Esophagus muscularis mucosa (tissue), 4 donors: ENCODE data around the gene ZNF319. TPM values are rescaled to one million over a fixed set of nuclear protein-coding genes. Genes with fewer than 3 reads are reported as not detected.

ENCODE experiments used
- DNase-seq: peaks from one replicate; pipeline ENCODE4 v3.0.0-alpha.2; 2017; ENCODE audit errors: extremely low spot score
- H3K27ac ChIP-seq, 4 donors: fragments of 200-600 bp; sonication (generic); replicated peaks in 1 of 4; 1 replicate in 3 of 4; 2 replicates in 1 of 4; pipeline ENCODE4 v1.5.1; 2016 to 2019; ENCODE audit warnings: mild to moderate bottlenecking in 1 of 4
- H3K27me3 ChIP-seq, 4 donors: fragments of 200-600 bp; sonication (generic); one replicate each; pipeline versions ENCODE4 v1.5.1 to v1.6.0; 2016 to 2019
- H3K36me3 ChIP-seq, 4 donors: fragments of 200-600 bp; sonication (generic); one replicate each; pipeline ENCODE4 v1.5.1; 2016 to 2019
- H3K4me1 ChIP-seq, 4 donors: fragments of 200-600 bp; sonication (generic); one replicate each; pipeline ENCODE4 v1.5.1; 2016 to 2019
- H3K4me3 ChIP-seq, 4 donors: fragments of 200-600 bp; sonication (generic); 1 replicate in 2 of 4; 2 replicates in 2 of 4; pipeline ENCODE4 v1.5.1; 2016 to 2019; ENCODE audit warnings: mild to moderate bottlenecking in 4 of 4, moderate library complexity in 1 of 4
- H3K9me3 ChIP-seq, 4 donors: fragments of 200-600 bp; sonication (generic); 1 replicate in 3 of 4; 2 replicates in 1 of 4; pipeline ENCODE4 v1.5.1; 2016 to 2019
- CTCF ChIP-seq, 3 experiments: fragments of 200-600 bp in 2 of 3; fragments of 450-650 bp in 1 of 3; sonication (generic) in 2 of 3; IDR thresholded peaks; one replicate each; pipeline ENCODE4 v1.5.1; 2017 to 2019; ENCODE audit warnings: antibody characterized with exemption in 3 of 3, mild to moderate bottlenecking in 2 of 3, moderate library complexity in 1 of 3
- EP300 ChIP-seq: sonication (generic); formaldehyde crosslinking; IDR thresholded peaks from one replicate; pipeline ENCODE4 v1.6.1; 2017; ENCODE audit warnings: antibody characterized with exemption
- POLR2A ChIP-seq: fragments of 450-650 bp; IDR thresholded peaks from one replicate; pipeline ENCODE4 v1.6.1; 2017; ENCODE audit warnings: antibody characterized with exemption, moderate library complexity, mild to moderate bottlenecking, low read depth
- POLR2AphosphoS5 ChIP-seq, 2 donors: sonication (generic); formaldehyde crosslinking; IDR thresholded peaks; one replicate each; pipeline ENCODE4 v1.6.1; 2017; ENCODE audit warnings: antibody characterized with exemption in 2 of 2
- WGBS: methylation state at CpG from one replicate; pipeline ENCODE4 v1.1.5; 2018; 5-methylcytosine and 5-hydroxymethylcytosine counted together
- intact Hi-C: fragments of 100-400 bp; cut with DNase I; formaldehyde crosslinking; loops from one replicate; pipeline ENCODE4 v1.15.1; 2023
- total RNA-seq, 4 donors: library from RNA; depleted of rRNA; stranded (reverse); fragments of >200 nt; gene quantifications; one replicate each; pipeline versions ENCODE4 v1.1.0 to v1.2.1, GENCODE V29; 2016

ZNF319 gene
- total RNA-seq, 4 donors from 2014 or later: 7.1 to 20.9 (median 12.8) TPM

- WGBS: 95% methylated on average over 8 of the region's 11 CpGs
- intact Hi-C loops: no loop called here
Measured at GRCh38 chr16:57991551-57992059, 8.9 kb downstream of the ZNF319 start.

GRCh38 chr16:57988929-57989328 lies 11.5 kb downstream of the ZNF319 start:
- no peak overlapping the region for H3K27ac ChIP-seq
- intact Hi-C loops: loop anchor here (10.0 kb wide), 1 partner anchor 254 kb away; the partner anchor contains the start of gene KATNB1
- H3K27me3 ChIP-seq: no peaks in the 10 kb centered on the region
- WGBS: 71% methylated on average over 1 of the region's 1 CpG
- no peak overlapping the region for H3K4me3 ChIP-seq
- peaks cover 14 to 22% (median 21%) of the 10 kb centered on the region in 4 donors for H3K4me1 ChIP-seq
- TF ChIP-seq POLR2AphosphoS5 (IDR thresholded peaks at IDR 0.05) (no peak), POLR2A (no peak), EP300 (no peak), CTCF (IDR thresholded peaks at IDR 0.05) (no peak)
- no peaks in the 10 kb centered on the region for H3K9me3 ChIP-seq
- peaks cover 0 to 16% (median 10%) of the 10 kb centered on the region in 4 donors for H3K36me3 ChIP-seq
- no peak for DNase-seq

More at GRCh38 chr16:57991551-57992059, 8.9 kb downstream of the ZNF319 start:
- H3K9me3 ChIP-seq: no peaks in the 10 kb centered on the region
- no peaks in the 10 kb centered on the region for H3K27me3 ChIP-seq
- DNase-seq: no peak
- no peak overlapping the region for H3K4me3 ChIP-seq
- H3K4me1 ChIP-seq: peaks cover 7 to 18% (median 9%) of the 10 kb centered on the region in 4 donors
- H3K27ac ChIP-seq: no peak overlapping the region
- H3K36me3 ChIP-seq: peaks cover 15 to 43% (median 36%) of the 10 kb centered on the region in 4 donors
- TF ChIP-seq POLR2A: no peak
- TF ChIP-seq EP300: no peak
- TF ChIP-seq CTCF (IDR thresholded peaks at IDR 0.05): no peak
- no peak for TF ChIP-seq POLR2AphosphoS5 (IDR thresholded peaks at IDR 0.05)

GRCh38 chr16:57987441-57988177 lies 12.9 kb downstream of the ZNF319 start:
- DNase-seq: no peak
- Histone ChIP-seq H3K36me3 (peaks cover 0 to 3% (median 1%) of the 10 kb centered on the region in 4 donors), H3K4me3 (no peak overlapping the region), H3K9me3 (no peaks in the 10 kb centered on the region), H3K27me3 (no peaks in the 10 kb centered on the region), H3K4me1 (peaks cover 14 to 22% (median 21%) of the 10 kb centered on the region in 4 donors), H3K27ac (no peak overlapping the region)
- TF ChIP-seq CTCF (IDR thresholded peaks at IDR 0.05): no peak
- TF ChIP-seq POLR2A: no peak
- TF ChIP-seq EP300: no peak
- no peak for TF ChIP-seq POLR2AphosphoS5 (IDR thresholded peaks at IDR 0.05)
- 98% methylated on average over 8 of the region's 8 CpGs for WGBS
- intact Hi-C loops: loop anchor here (10.0 kb wide), 1 partner anchor 253 kb away; the partner anchor contains the start of gene KATNB1

GRCh38 chr16:57986196-57986595 lies 14.3 kb downstream of the ZNF319 start:
- H3K27me3 ChIP-seq: no peaks in the 10 kb centered on the region
- no peak overlapping the region for H3K27ac ChIP-seq
- H3K4me3 ChIP-seq: peak overlapping the region in 1 of 4 donors; percentile 70
- DNase-seq: no peak
- H3K36me3 ChIP-seq: no peaks in the 10 kb centered on the region
- H3K9me3 ChIP-seq: no peaks in the 10 kb centered on the region
- WGBS: 77% methylated on average over 9 of the region's 9 CpGs
- H3K4me1 ChIP-seq: peaks cover 14 to 22% (median 21%) of the 10 kb centered on the region in 4 donors
- intact Hi-C loops: loop anchor here (10.0 kb wide), 1 partner anchor 251 kb away; the partner anchor contains the start of gene KATNB1
- no peak for TF ChIP-seq POLR2A
